Measurements from ENCODE around the gene SEPTIN10.

SEPTIN10 gene

DNA sequence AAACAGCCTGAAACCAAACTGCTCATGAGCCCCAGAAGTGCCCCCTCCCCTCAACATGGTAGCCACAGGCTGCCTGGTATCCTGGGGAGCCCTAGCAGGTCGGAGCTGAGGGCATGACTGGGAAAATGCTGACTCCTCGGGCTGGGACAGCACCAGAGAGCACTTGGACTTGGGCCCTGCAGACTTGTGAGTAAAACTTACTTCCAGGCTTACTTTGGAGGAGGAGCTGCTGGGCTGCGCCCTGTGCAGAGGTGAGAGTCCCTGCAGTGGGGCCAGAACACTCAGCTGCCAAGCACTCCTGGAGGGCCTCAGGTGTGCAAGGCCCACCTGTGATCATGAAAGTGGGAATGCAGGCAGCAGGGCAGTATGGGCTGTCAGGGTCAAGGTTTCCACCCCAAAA lies 119.4 kb downstream of the SEPTIN10 start:
- DNase-seq = no peak

DNA sequence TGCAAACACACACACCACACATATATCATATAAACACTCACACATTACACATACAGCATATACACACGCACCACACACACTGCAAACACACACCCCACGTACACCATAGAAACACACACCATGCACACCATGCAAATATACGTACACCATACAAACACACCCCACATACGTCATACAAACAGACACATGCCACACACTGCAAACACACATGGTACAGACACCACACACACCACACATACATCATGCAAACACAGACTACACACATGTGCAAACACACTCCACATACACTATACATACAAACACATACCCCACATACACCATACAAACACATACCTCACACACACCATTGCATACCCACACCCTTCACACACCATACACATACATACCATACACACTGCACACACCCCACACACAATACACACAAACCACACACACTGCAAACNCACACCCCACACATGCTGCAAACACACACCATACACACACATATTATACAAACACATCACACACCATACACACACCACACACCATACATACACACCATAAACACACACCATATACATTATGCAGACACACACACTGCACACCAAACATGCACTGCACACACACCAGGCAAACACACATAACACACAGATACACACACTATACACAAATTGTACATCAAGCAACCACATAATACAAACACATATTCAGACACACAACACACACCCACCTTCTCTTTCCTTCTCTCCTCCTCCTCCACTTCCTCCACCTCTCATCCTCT lies 120.4 kb downstream of the SEPTIN10 start:
- no peak for DNase-seq

All from effector CD4-positive, alpha-beta T cell (primary cell).